Activated T-cell treated with anti-CD3 and anti-CD28 coated beads for 24 hours (primary cell): ENCODE measurements around the gene CCDC18.
A peak's percentile ranks its signal among the peaks of the same experiment; 100 is the strongest.
"Not testable (repeated sequence)": the region's sequence is repeated elsewhere in the genome, so short reads cannot be mapped to it uniquely, and the experiment has no call there.

Experiments used
- DNase-seq: peaks from one replicate; pipeline ENCODE4 v3.0.0-alpha.2; 2020; ENCODE audit warnings: low read depth

CCDC18 gene

GRCh38 chr1:93243233-93243632 is 62.7 kb downstream of the CCDC18 start:
- not testable (repeated sequence) for DNase-seq

- DNase-seq: no peak
Observed at GRCh38 chr1:93244298-93245069, 64.0 kb downstream of the CCDC18 start.

GRCh38 chr1:93251966-93252365 is 71.4 kb downstream of the CCDC18 start:
- no peak for DNase-seq

- no peak for DNase-seq
Observed at GRCh38 chr1:93252598-93252997, 72.1 kb downstream of the CCDC18 start.

GRCh38 chr1:93253516-93253915 is 73.0 kb downstream of the CCDC18 start:
- DNase-seq: no peak

GRCh38 chr1:93255222-93256079 is 74.9 kb downstream of the CCDC18 start:
- no peak for DNase-seq

- DNase-seq: no peak
Observed at GRCh38 chr1:93256433-93256832, 75.9 kb downstream of the CCDC18 start.

GRCh38 chr1:93257889-93258288 is 77.4 kb downstream of the CCDC18 start:
- no peak for DNase-seq

GRCh38 chr1:93260726-93261125 is 80.2 kb downstream of the CCDC18 start:
- not testable (repeated sequence) for DNase-seq

- DNase-seq: no peak
Observed at GRCh38 chr1:93262645-93263044, 82.1 kb downstream of the CCDC18 start.

- DNase-seq: not testable (repeated sequence)
Observed at GRCh38 chr1:93268888-93269287, 88.4 kb downstream of the CCDC18 start.

GRCh38 chr1:93275262-93275633 is 94.7 kb downstream of the CCDC18 start:
- not testable (repeated sequence) for DNase-seq

GRCh38 chr1:93275634-93276295 is 95.2 kb downstream of the CCDC18 start:
- DNase-seq: no peak

GRCh38 chr1:93277530-93277929 is 97.0 kb downstream of the CCDC18 start:
- not testable (repeated sequence) for DNase-seq

GRCh38 chr1:93283496-93283895 is 103.0 kb downstream of the CCDC18 start:
- no peak for DNase-seq

- DNase-seq: no peak
Observed at GRCh38 chr1:93288558-93288957, 108.0 kb downstream of the CCDC18 start.

GRCh38 chr1:93296555-93297154 is 116.1 kb downstream of the CCDC18 start:
- no peak for DNase-seq

- DNase-seq: no peak
Observed at GRCh38 chr1:93301131-93301530, 120.6 kb downstream of the CCDC18 start.

GRCh38 chr1:93302078-93302477 is 121.6 kb downstream of the CCDC18 start:
- no peak for DNase-seq

GRCh38 chr1:93304716-93305138 is 124.2 kb downstream of the CCDC18 start:
- peak; percentile 25 for DNase-seq

GRCh38 chr1:93306920-93307319 is 126.4 kb downstream of the CCDC18 start:
- DNase-seq: no peak

- DNase-seq: no peak
Observed at GRCh38 chr1:93313026-93313425, 132.5 kb downstream of the CCDC18 start.
